Mucosa of rectum (tissue), 2 donors: ENCODE results near the gene UBE2S.
"Not testable (repeated sequence)": the region's sequence is repeated elsewhere in the genome, so short reads cannot be mapped to it uniquely, and the experiment has no call there.

Experiments used
- H3K27ac ChIP-seq, 2 donors: one replicate each; pipeline ENCODE4 v1.7.0; 2013; ENCODE audit warnings: inconsistent platforms in 2 of 2, low read depth in 2 of 2, low read length in 2 of 2
- H3K27me3 ChIP-seq, 2 donors: one replicate each; pipeline ENCODE4 v1.7.0; 2013; ENCODE audit warnings: low read length in 2 of 2; ENCODE audit not compliant: control insufficient read depth in 2 of 2, insufficient read depth in 2 of 2
- H3K36me3 ChIP-seq, 2 donors: one replicate each; pipeline ENCODE4 v1.7.0; 2013; ENCODE audit warnings: low read length in 2 of 2; ENCODE audit not compliant: control insufficient read depth in 2 of 2, insufficient read depth in 2 of 2
- H3K4me1 ChIP-seq, 2 donors: one replicate each; pipeline ENCODE4 v1.7.0; 2013; ENCODE audit warnings: low read length in 2 of 2, mild to moderate bottlenecking in 1 of 2; ENCODE audit not compliant: control insufficient read depth in 2 of 2, insufficient read depth in 2 of 2
- H3K4me3 ChIP-seq, 2 donors: one replicate each; pipeline ENCODE4 v1.7.0; 2013; ENCODE audit warnings: low read length in 2 of 2
- H3K9ac ChIP-seq, 2 donors: one replicate each; pipeline ENCODE4 v1.7.0; 2013; ENCODE audit warnings: low read length in 2 of 2, low read depth in 1 of 2, mild to moderate bottlenecking in 1 of 2
- H3K9me3 ChIP-seq, 2 donors: one replicate each; pipeline ENCODE4 v1.7.0; 2013; ENCODE audit warnings: low read length in 2 of 2; ENCODE audit not compliant: control insufficient read depth in 2 of 2
- donor health status: healthy.
- donor health status: Normal muscosa, but diverticular disease.

The UBE2S gene

GRCh38 chr19:55424518-55424917 lies 16.9 kb upstream of the UBE2S start:
- Histone ChIP-seq H3K9me3 (no peaks in the 10 kb centered on the region), H3K9ac (no peak overlapping the region), H3K4me3 (no peak overlapping the region), H3K36me3 (no peaks in the 10 kb centered on the region), H3K27ac (no peak overlapping the region), H3K27me3 (peaks cover 0 to 6% of the 10 kb centered on the region in 2 donors), H3K4me1 (no peaks in the 10 kb centered on the region)

GRCh38 chr19:55423225-55424005 lies 15.8 kb upstream of the UBE2S start:
- Histone ChIP-seq H3K4me1 (no peaks in the 10 kb centered on the region), H3K9me3 (no peaks in the 10 kb centered on the region), H3K9ac (no peak overlapping the region), H3K27ac (no peak overlapping the region), H3K4me3 (no peak overlapping the region), H3K36me3 (no peaks in the 10 kb centered on the region), H3K27me3 (peaks cover 0 to 2% of the 10 kb centered on the region in 2 donors)

GRCh38 chr19:55421281-55421680 lies 13.7 kb upstream of the UBE2S start:
- not testable (repeated sequence) for H3K36me3 ChIP-seq, H3K4me1 ChIP-seq, H3K9ac ChIP-seq, H3K4me3 ChIP-seq, H3K27ac ChIP-seq, H3K9me3 ChIP-seq, H3K27me3 ChIP-seq

- Histone ChIP-seq H3K27ac (no peak overlapping the region), H3K4me3 (no peak overlapping the region)
Measured at GRCh38 chr19:55419624-55420236, 12.1 kb upstream of the UBE2S start.

GRCh38 chr19:55419103-55419502 lies 11.5 kb upstream of the UBE2S start:
- H3K4me1 ChIP-seq, result no peaks in the 10 kb centered on the region
- H3K36me3 ChIP-seq, result no peaks in the 10 kb centered on the region
- H3K4me3 ChIP-seq, result no peak overlapping the region
- H3K9ac ChIP-seq, result no peak overlapping the region
- no peaks in the 10 kb centered on the region for H3K9me3 ChIP-seq
- no peak overlapping the region for H3K27ac ChIP-seq
- H3K27me3 ChIP-seq, result no peaks in the 10 kb centered on the region

More at GRCh38 chr19:55419624-55420236, 12.1 kb upstream of the UBE2S start:
- H3K9me3 ChIP-seq, result no peaks in the 10 kb centered on the region
- no peaks in the 10 kb centered on the region for H3K36me3 ChIP-seq
- H3K27me3 ChIP-seq, result no peaks in the 10 kb centered on the region
- H3K9ac ChIP-seq, result no peak overlapping the region
- no peaks in the 10 kb centered on the region for H3K4me1 ChIP-seq

GRCh38 chr19:55418185-55418584 lies 10.6 kb upstream of the UBE2S start:
- H3K27me3 ChIP-seq, result no peaks in the 10 kb centered on the region
- H3K9me3 ChIP-seq, result no peaks in the 10 kb centered on the region
- H3K9ac ChIP-seq, result no peak overlapping the region
- H3K4me3 ChIP-seq, result no peak overlapping the region
- H3K27ac ChIP-seq, result no peak overlapping the region
- H3K4me1 ChIP-seq, result no peaks in the 10 kb centered on the region
- H3K36me3 ChIP-seq, result no peaks in the 10 kb centered on the region

GRCh38 chr19:55410168-55410567 lies 2.6 kb upstream of the UBE2S start:
- no peak overlapping the region for H3K9ac ChIP-seq
- no peaks in the 10 kb centered on the region for H3K27me3 ChIP-seq
- H3K36me3 ChIP-seq, result peaks cover 0 to 3% of the 10 kb centered on the region in 2 donors
- no peak overlapping the region for H3K27ac ChIP-seq
- no peaks in the 10 kb centered on the region for H3K9me3 ChIP-seq
- peaks cover 13 to 14% of the 10 kb centered on the region in 2 donors for H3K4me1 ChIP-seq
- no peak overlapping the region for H3K4me3 ChIP-seq

- H3K36me3 ChIP-seq, H3K27ac ChIP-seq, H3K9ac ChIP-seq, H3K4me3 ChIP-seq, H3K27me3 ChIP-seq, H3K9me3 ChIP-seq: not testable (repeated sequence)
- H3K4me1 ChIP-seq, result peaks cover 13 to 14% of the 10 kb centered on the region in 2 donors
Measured at GRCh38 chr19:55409179-55409578, 1.6 kb upstream of the UBE2S start.

GRCh38 chr19:55408533-55408872 lies 915 bp upstream of the UBE2S start:
- Histone ChIP-seq H3K9me3 (no peaks in the 10 kb centered on the region), H3K4me3 (peak overlapping the region; percentile 60 to 86), H3K27me3 (no peaks in the 10 kb centered on the region), H3K27ac (peak overlapping the region; percentile 98), H3K9ac (peak overlapping the region; percentile 20 to 70), H3K4me1 (peaks cover 13 to 14% of the 10 kb centered on the region in 2 donors), H3K36me3 (peaks cover 0 to 9% of the 10 kb centered on the region in 2 donors)

- Histone ChIP-seq H3K9ac (peak overlapping the region; percentile 75 to 81), H3K4me1 (peaks cover 13 to 14% of the 10 kb centered on the region in 2 donors), H3K27me3 (no peaks in the 10 kb centered on the region), H3K9me3 (no peaks in the 10 kb centered on the region), H3K36me3 (peaks cover 0 to 13% of the 10 kb centered on the region in 2 donors), H3K27ac (peak overlapping the region; percentile 98), H3K4me3 (peak overlapping the region; percentile 60 to 86)
Measured at GRCh38 chr19:55407800-55408532, 378 bp upstream of the UBE2S start.
